OCI-LY3 (cell line): Measurements from ENCODE around the gene ADGRL1.

Source experiments
- EZH2phosphoT487 ChIP-seq: fragments of 200-600 bp; shearing (Covaris generic); IDR thresholded peaks from 2 replicates; pipeline ENCODE4 v1.6.1; 2018; ENCODE audit warnings: antibody characterized with exemption, mixed run types, low read depth
- TF ChIP-seq, protein P1 (sequence below): fragments of 200-600, 300-600 bp; sonication (generic); IDR thresholded peaks from 2 replicates; pipeline ENCODE4 v1.5.1; 2014; ENCODE audit warnings: antibody characterized with exemption, low read length, low read depth

DNA sequence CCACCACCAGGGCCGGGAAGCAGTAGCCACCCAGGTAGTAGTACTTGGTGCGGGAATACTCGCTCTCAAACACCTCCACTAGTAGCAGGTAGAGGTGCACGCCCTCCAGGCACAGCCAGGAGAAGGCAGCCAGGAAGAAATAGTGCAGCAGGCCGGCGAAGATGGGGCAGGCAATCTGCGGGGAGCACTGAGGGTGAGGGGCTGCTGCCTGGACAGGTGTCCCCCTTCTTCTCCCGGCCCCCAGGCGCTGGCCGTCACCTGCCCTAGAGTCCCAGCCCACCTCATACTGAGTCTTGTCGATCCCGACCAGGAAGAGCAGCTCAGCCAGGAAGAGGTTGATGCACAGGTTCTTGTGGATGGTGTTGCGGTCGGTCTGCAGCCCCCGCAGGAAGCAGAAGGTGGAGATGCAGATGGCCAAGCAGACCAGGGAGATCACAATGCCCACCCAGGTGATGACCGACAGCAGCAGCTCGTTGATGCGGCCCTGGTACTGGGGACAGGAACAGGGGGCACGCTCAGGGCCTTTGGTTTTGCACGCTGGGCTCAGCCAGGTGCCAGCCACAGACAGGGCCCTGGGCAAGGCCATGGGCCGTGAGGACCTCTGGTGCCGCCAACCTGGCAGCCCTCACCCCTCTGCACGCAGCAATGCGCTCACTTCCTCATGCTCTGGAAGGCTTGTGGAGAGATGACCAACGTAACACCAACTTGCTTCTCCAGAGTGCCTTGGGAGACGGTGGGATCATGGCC is 48.8 kb downstream of the ADGRL1 start:
- TF ChIP-seq, protein P1, sequence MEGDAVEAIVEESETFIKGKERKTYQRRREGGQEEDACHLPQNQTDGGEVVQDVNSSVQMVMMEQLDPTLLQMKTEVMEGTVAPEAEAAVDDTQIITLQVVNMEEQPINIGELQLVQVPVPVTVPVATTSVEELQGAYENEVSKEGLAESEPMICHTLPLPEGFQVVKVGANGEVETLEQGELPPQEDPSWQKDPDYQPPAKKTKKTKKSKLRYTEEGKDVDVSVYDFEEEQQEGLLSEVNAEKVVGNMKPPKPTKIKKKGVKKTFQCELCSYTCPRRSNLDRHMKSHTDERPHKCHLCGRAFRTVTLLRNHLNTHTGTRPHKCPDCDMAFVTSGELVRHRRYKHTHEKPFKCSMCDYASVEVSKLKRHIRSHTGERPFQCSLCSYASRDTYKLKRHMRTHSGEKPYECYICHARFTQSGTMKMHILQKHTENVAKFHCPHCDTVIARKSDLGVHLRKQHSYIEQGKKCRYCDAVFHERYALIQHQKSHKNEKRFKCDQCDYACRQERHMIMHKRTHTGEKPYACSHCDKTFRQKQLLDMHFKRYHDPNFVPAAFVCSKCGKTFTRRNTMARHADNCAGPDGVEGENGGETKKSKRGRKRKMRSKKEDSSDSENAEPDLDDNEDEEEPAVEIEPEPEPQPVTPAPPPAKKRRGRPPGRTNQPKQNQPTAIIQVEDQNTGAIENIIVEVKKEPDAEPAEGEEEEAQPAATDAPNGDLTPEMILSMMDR = no peak
- TF ChIP-seq EZH2phosphoT487 = no peak
